HCT116 (cell line): ENCODE measurements around the gene PTS. TPM values are rescaled to one million over a fixed set of nuclear protein-coding genes. Genes with fewer than 3 reads are reported as not detected.

Experiments used
- ATAC-seq: fragments of 200-7000 bp; cut with Tn5 transposase; 2 replicates; pipeline ENCODE4 v1.9.1; 2020; ENCODE audit warnings: mild to moderate bottlenecking, moderate library complexity
- BruUV-seq: library from RNA; stranded (reverse); fragments of 400-500 nt; replicated peaks from 2 replicates; lab custom pipeline; 2021; lab: Mats Ljungman, UMichigan
- CTCF ChIA-PET: fragments of 300-600 bp; sonication (Branson Sonifier 250); formaldehyde crosslinking; loops from one replicate; lab custom pipeline; 2021; ENCODE audit warnings: antibody characterized with exemption; lab: Charles Lee
- POLR2A ChIA-PET: fragments of 300-600, 350-600 bp; sonication (Branson Sonifier 250); formaldehyde crosslinking; loops from one replicate; lab custom pipeline; 2021; ENCODE audit warnings: antibody characterized with exemption; lab: Charles Lee
- RAD21 ChIA-PET, 2 experiments: fragments of 300-600 bp; sonication (Branson Sonifier 250); formaldehyde crosslinking; loops; one replicate each; lab custom pipeline; 2023; ENCODE audit warnings: low total read pairs in 2 of 2; ENCODE audit not compliant: uncharacterized antibody in 2 of 2, unreplicated experiment in 2 of 2, low non-redundant PET in 1 of 2; lab: Charles Lee
- DNase-seq: peaks from one replicate; pipeline ENCODE4 v3.0.0-alpha.2; 2010; ENCODE audit warnings: low read depth, low spot score
- H2AFZ ChIP-seq: fragments of 200-600 bp; shearing (Covaris generic), sonication (generic); 2 replicates; pipeline ENCODE4 v1.6.1; 2017; ENCODE audit warnings: low read depth, mixed run types, mixed read lengths, antibody characterized with exemption, low read length; ENCODE audit not compliant: poor library complexity, severe bottlenecking
- H3K27ac ChIP-seq: 2 replicates; pipeline ENCODE4 v1.5.1; 2012; ENCODE audit warnings: low read depth, low read length
- H3K27me3 ChIP-seq: fragments of 200-600 bp; sonication (generic); 2 replicates; pipeline ENCODE4 v1.6.1; 2016; ENCODE audit warnings: mixed run types, low read length, mixed read lengths; ENCODE audit not compliant: insufficient read depth
- H3K36me3 ChIP-seq, 2 experiments: fragments of 200-500 bp in 1 of 2; fragments of 200-600 bp in 1 of 2; sonication (Bioruptor generic) in 1 of 2; sonication (generic) in 1 of 2; 2 replicates each; pipeline versions ENCODE4 v1.5.1 to v1.6.1; 2014 to 2016; ENCODE audit warnings: low read length in 2 of 2, inconsistent platforms in 1 of 2, mixed read lengths in 1 of 2, mixed run types in 1 of 2; ENCODE audit not compliant: insufficient read depth in 2 of 2, control insufficient read depth in 1 of 2
- H3K4me1 ChIP-seq, 2 experiments: fragments of 200-600 bp in 1 of 2; sonication (generic) in 1 of 2; 2 replicates each; pipeline versions ENCODE4 v1.5.1 to v1.6.1; 2012 to 2017; ENCODE audit warnings: low read length in 2 of 2, inconsistent platforms in 1 of 2, mild to moderate bottlenecking in 1 of 2, mixed read lengths in 1 of 2, mixed run types in 1 of 2, moderate library complexity in 1 of 2; ENCODE audit not compliant: insufficient read depth in 2 of 2, control insufficient read depth in 1 of 2
- H3K4me2 ChIP-seq: fragments of 200-600 bp; sonication (generic); 2 replicates; pipeline ENCODE4 v1.6.1; 2017; ENCODE audit warnings: mixed run types, low read length, mixed read lengths
- H3K4me3 ChIP-seq, 2 experiments: fragments of 200-600 bp in 1 of 2; sonication (generic) in 1 of 2; replicated peaks in 1 of 2; 2 replicates each; pipeline ENCODE4 v1.5.1; 2011 to 2016; ENCODE audit warnings: low read length in 2 of 2, control low read depth in 1 of 2, low read depth in 1 of 2, mild to moderate bottlenecking in 1 of 2, mixed read lengths in 1 of 2, mixed run types in 1 of 2
- H3K79me2 ChIP-seq: fragments of 200-600 bp; sonication (generic); 2 replicates; pipeline ENCODE4 v1.6.1; 2017; ENCODE audit warnings: mild to moderate bottlenecking, mixed run types, low read length, moderate library complexity, mixed read lengths; ENCODE audit not compliant: insufficient read depth
- H3K9ac ChIP-seq: fragments of 200-600 bp; sonication (generic); 2 replicates; pipeline ENCODE4 v1.6.1; 2016; ENCODE audit warnings: low read length, mixed read lengths
- H3K9me2 ChIP-seq: fragments of 200-600 bp; sonication (generic), shearing (Covaris generic); 2 replicates; pipeline ENCODE4 v1.6.1; 2017; ENCODE audit warnings: mixed run types, mild to moderate bottlenecking, moderate library complexity; ENCODE audit not compliant: insufficient read depth
- H3K9me3 ChIP-seq, 2 experiments: fragments of 200-500 bp in 1 of 2; fragments of 200-600 bp in 1 of 2; sonication (Bioruptor generic) in 1 of 2; sonication (generic) in 1 of 2; 2 replicates each; pipeline ENCODE4 v1.6.1; 2014 to 2017; ENCODE audit warnings: low read length in 2 of 2, mixed read lengths in 2 of 2, inconsistent platforms in 1 of 2, low read depth in 1 of 2, mild to moderate bottlenecking in 1 of 2, mixed run types in 1 of 2, moderate library complexity in 1 of 2; ENCODE audit not compliant: control insufficient read depth in 1 of 2, insufficient read depth in 1 of 2
- H4K20me1 ChIP-seq: fragments of 200-600 bp; sonication (generic), shearing (Covaris generic); 2 replicates; pipeline ENCODE4 v1.6.1; 2017; ENCODE audit warnings: mixed run types, mild to moderate bottlenecking, moderate library complexity; ENCODE audit not compliant: insufficient read depth
- CBX3 ChIP-seq: IDR thresholded peaks from 2 replicates; pipeline ENCODE4 v1.6.1; 2012; ENCODE audit warnings: low read depth
- CEBPB ChIP-seq: IDR thresholded peaks from 2 replicates; pipeline ENCODE4 v1.6.1; 2012; ENCODE audit warnings: low read depth
- EZH2 ChIP-seq: fragments of 200-600 bp; sonication (generic); IDR thresholded peaks from 2 replicates; pipeline ENCODE4 v1.6.1; 2017; ENCODE audit warnings: antibody characterized with exemption, mixed run types
- EZH2phosphoT487 ChIP-seq: fragments of 200-600 bp; IDR thresholded peaks from 2 replicates; pipeline ENCODE4 v1.6.1; 2018; ENCODE audit warnings: antibody characterized with exemption, borderline replicate concordance
- FOSL1 ChIP-seq: IDR thresholded peaks from 2 replicates; pipeline ENCODE4 v1.6.1; 2012; ENCODE audit warnings: low read depth
- JUND ChIP-seq: IDR thresholded peaks from 2 replicates; pipeline ENCODE4 v1.6.1; 2012
- POLR2A ChIP-seq: IDR thresholded peaks from 2 replicates; pipeline ENCODE4 v1.7.0; 2011; ENCODE audit warnings: borderline replicate concordance; ENCODE audit not compliant: insufficient read depth, insufficient read length; ENCODE audit errors: extremely low read depth
- RAD21 ChIP-seq: IDR thresholded peaks from 2 replicates; pipeline ENCODE4 v1.6.1; 2012; ENCODE audit warnings: low read depth, mild to moderate bottlenecking
- SIN3A ChIP-seq: IDR thresholded peaks from 2 replicates; pipeline ENCODE4 v1.6.1; 2012; ENCODE audit warnings: low read depth
- SP1 ChIP-seq: IDR thresholded peaks from 2 replicates; pipeline ENCODE4 v1.6.1; 2012; ENCODE audit warnings: low read depth
- SRF ChIP-seq: IDR thresholded peaks from 2 replicates; pipeline ENCODE4 v1.6.1; 2012; ENCODE audit warnings: low read depth
- TCF7L2 ChIP-seq: IDR thresholded peaks from 2 replicates; pipeline ENCODE4 v1.7.0; 2011; ENCODE audit warnings: borderline replicate concordance, inconsistent platforms; ENCODE audit not compliant: insufficient read depth, insufficient read length; ENCODE audit errors: extremely low read depth
- YY1 ChIP-seq: IDR thresholded peaks from 2 replicates; pipeline ENCODE4 v1.6.1; 2011; ENCODE audit warnings: low read length, low read depth, moderate library complexity, mild to moderate bottlenecking; ENCODE audit not compliant: insufficient replicate concordance; ENCODE audit errors: extremely low read depth
- ZFX ChIP-seq: fragments of 450-650 bp; IDR thresholded peaks from 2 replicates; pipeline ENCODE4 v1.6.1; 2017
- ZNF274 ChIP-seq: fragments of 200-500 bp; sonication (Bioruptor generic); IDR thresholded peaks from 2 replicates; pipeline ENCODE4 v1.6.1; 2014; ENCODE audit warnings: mild to moderate bottlenecking, low read depth, low read length, inconsistent platforms
- intact Hi-C: fragments of 100-400 bp; cut with micrococcal nuclease; formaldehyde crosslinking; loops from 2 replicates; pipeline ENCODE4 v1.10.0; 2022
- total RNA-seq: library from RNA; stranded (reverse); gene quantifications from one replicate; pipeline ENCODE4 v1.2.1, GENCODE V29; 2021; ENCODE audit not compliant: unreplicated experiment
- TF ChIP-seq, protein P1 (sequence below), 3 experiments: fragments of 200-600 bp in 1 of 3; sonication (generic) in 1 of 3; IDR thresholded peaks in 2 of 3; conservative IDR thresholded peaks in 1 of 3; 2 replicates each; pipeline ENCODE4 v1.5.1; 2012 to 2017; ENCODE audit warnings: low read depth in 2 of 3, low read length in 2 of 3, antibody characterized with exemption in 1 of 3, borderline replicate concordance in 1 of 3, control low read depth in 1 of 3, mild to moderate bottlenecking in 1 of 3, mixed read lengths in 1 of 3, mixed run types in 1 of 3, moderate library complexity in 1 of 3; ENCODE audit not compliant: insufficient read depth in 1 of 3
- TF ChIP-seq, protein P2 (sequence below): IDR thresholded peaks from 2 replicates; pipeline ENCODE4 v1.6.1; 2012
- TF ChIP-seq, protein P3 (sequence below): IDR thresholded peaks from 2 replicates; pipeline ENCODE4 v1.6.1; 2012
- TF ChIP-seq, protein P4 (sequence below): IDR thresholded peaks from 2 replicates; pipeline ENCODE4 v1.6.1; 2011; ENCODE audit warnings: mild to moderate bottlenecking, low read length, moderate library complexity; ENCODE audit not compliant: insufficient replicate concordance; ENCODE audit errors: extremely low read depth
- TF ChIP-seq, protein P5 (sequence below): IDR thresholded peaks from 2 replicates; pipeline ENCODE4 v1.6.1; 2012; ENCODE audit warnings: low read depth

The PTS gene
- total RNA-seq, 1 experiment from 2014 or later = 45.7 TPM

DNA sequence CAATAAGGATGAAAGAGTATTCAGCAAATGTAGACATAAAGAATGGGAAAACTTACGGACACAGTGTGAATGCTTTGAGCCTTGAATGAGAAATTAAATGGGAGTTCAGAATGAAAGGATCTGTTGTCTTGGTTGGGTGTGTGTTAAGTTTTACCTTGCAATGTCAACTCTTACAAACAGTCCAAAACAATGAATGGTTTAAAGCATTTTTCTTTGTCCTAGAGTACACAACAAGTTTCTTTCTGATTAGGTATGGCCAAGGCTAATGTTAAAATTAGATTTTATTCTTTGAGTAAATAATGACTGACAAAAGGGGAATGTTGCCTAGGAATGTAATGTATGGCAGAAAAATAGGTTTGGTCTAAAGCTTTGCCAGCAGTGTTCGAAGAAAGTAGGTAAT lies 2.5 kb downstream of the PTS start:
- ChIA-PET RAD21 (no interaction called here), POLR2A (no interaction called here), CTCF (no interaction called here)
- ATAC-seq (no peak), DNase-seq (no peak)
- Histone ChIP-seq H4K20me1 (no peaks in the 10 kb centered on the region), H3K9me2 (no peaks in the 10 kb centered on the region), H3K79me2 (peaks cover 55% of the 10 kb centered on the region), H3K9me3 (no peaks in the 10 kb centered on the region), H3K4me2 (no peak overlapping the region), H3K36me3 (peaks cover 0 to 6% of the 10 kb centered on the region in 2 experiments; a peak in 2 of 4 replicates), H3K27ac (no peak overlapping the region), H3K9ac (no peak overlapping the region), H3K4me3 (no peak overlapping the region), H3K27me3 (no peaks in the 10 kb centered on the region), H2AFZ (no peak overlapping the region), H3K4me1 (peaks cover 4 to 9% of the 10 kb centered on the region in 2 experiments)
- BruUV-seq = no TSS peak
- intact Hi-C loops = no loop called here
- TF ChIP-seq, protein P1, sequence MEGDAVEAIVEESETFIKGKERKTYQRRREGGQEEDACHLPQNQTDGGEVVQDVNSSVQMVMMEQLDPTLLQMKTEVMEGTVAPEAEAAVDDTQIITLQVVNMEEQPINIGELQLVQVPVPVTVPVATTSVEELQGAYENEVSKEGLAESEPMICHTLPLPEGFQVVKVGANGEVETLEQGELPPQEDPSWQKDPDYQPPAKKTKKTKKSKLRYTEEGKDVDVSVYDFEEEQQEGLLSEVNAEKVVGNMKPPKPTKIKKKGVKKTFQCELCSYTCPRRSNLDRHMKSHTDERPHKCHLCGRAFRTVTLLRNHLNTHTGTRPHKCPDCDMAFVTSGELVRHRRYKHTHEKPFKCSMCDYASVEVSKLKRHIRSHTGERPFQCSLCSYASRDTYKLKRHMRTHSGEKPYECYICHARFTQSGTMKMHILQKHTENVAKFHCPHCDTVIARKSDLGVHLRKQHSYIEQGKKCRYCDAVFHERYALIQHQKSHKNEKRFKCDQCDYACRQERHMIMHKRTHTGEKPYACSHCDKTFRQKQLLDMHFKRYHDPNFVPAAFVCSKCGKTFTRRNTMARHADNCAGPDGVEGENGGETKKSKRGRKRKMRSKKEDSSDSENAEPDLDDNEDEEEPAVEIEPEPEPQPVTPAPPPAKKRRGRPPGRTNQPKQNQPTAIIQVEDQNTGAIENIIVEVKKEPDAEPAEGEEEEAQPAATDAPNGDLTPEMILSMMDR (IDR thresholded peaks at IDR 0.05 in 2 of 3, conservative IDR thresholded peaks at IDR 0.05 in 1 of 3; ENCODE audit: borderline replicate concordance in 1 of 3, insufficient read depth in 1 of 3, low read depth in 2 of 3, low read length in 2 of 3) = no peak
- TF ChIP-seq ZNF274 (no peak), SIN3A (no peak), SRF (no peak), EZH2 (no peak), JUND (no peak), CBX3 (no peak), RAD21 (no peak), FOSL1 (no peak), YY1 (no peak), TCF7L2 (no peak), EZH2phosphoT487 (no peak), POLR2A (no peak), SP1 (no peak), CEBPB (no peak), ZFX (no peak)
- TF ChIP-seq, protein P2, sequence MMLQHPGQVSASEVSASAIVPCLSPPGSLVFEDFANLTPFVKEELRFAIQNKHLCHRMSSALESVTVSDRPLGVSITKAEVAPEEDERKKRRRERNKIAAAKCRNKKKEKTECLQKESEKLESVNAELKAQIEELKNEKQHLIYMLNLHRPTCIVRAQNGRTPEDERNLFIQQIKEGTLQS = no peak
- TF ChIP-seq, protein P3, sequence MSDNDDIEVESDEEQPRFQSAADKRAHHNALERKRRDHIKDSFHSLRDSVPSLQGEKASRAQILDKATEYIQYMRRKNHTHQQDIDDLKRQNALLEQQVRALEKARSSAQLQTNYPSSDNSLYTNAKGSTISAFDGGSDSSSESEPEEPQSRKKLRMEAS = no peak
- TF ChIP-seq, protein P4, sequence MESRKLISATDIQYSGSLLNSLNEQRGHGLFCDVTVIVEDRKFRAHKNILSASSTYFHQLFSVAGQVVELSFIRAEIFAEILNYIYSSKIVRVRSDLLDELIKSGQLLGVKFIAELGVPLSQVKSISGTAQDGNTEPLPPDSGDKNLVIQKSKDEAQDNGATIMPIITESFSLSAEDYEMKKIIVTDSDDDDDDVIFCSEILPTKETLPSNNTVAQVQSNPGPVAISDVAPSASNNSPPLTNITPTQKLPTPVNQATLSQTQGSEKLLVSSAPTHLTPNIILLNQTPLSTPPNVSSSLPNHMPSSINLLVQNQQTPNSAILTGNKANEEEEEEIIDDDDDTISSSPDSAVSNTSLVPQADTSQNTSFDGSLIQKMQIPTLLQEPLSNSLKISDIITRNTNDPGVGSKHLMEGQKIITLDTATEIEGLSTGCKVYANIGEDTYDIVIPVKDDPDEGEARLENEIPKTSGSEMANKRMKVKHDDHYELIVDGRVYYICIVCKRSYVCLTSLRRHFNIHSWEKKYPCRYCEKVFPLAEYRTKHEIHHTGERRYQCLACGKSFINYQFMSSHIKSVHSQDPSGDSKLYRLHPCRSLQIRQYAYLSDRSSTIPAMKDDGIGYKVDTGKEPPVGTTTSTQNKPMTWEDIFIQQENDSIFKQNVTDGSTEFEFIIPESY = no peak
- TF ChIP-seq, protein P5, sequence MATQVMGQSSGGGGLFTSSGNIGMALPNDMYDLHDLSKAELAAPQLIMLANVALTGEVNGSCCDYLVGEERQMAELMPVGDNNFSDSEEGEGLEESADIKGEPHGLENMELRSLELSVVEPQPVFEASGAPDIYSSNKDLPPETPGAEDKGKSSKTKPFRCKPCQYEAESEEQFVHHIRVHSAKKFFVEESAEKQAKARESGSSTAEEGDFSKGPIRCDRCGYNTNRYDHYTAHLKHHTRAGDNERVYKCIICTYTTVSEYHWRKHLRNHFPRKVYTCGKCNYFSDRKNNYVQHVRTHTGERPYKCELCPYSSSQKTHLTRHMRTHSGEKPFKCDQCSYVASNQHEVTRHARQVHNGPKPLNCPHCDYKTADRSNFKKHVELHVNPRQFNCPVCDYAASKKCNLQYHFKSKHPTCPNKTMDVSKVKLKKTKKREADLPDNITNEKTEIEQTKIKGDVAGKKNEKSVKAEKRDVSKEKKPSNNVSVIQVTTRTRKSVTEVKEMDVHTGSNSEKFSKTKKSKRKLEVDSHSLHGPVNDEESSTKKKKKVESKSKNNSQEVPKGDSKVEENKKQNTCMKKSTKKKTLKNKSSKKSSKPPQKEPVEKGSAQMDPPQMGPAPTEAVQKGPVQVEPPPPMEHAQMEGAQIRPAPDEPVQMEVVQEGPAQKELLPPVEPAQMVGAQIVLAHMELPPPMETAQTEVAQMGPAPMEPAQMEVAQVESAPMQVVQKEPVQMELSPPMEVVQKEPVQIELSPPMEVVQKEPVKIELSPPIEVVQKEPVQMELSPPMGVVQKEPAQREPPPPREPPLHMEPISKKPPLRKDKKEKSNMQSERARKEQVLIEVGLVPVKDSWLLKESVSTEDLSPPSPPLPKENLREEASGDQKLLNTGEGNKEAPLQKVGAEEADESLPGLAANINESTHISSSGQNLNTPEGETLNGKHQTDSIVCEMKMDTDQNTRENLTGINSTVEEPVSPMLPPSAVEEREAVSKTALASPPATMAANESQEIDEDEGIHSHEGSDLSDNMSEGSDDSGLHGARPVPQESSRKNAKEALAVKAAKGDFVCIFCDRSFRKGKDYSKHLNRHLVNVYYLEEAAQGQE = no peak
